Neutrophil (primary cell): ENCODE measurements around the gene BLOC1S5.

Experiments used
- H3K27ac ChIP-seq: fragments of 200-600 bp; sonication (generic); 2 replicates; pipeline ENCODE4 v1.5.1; 2016; ENCODE audit warnings: mild to moderate bottlenecking, moderate library complexity
- H3K27me3 ChIP-seq: fragments of 200-600 bp; sonication (generic); 2 replicates; pipeline ENCODE4 v1.6.0; 2016; ENCODE audit warnings: mild to moderate bottlenecking
- H3K36me3 ChIP-seq: fragments of 200-600 bp; sonication (generic); 2 replicates; pipeline ENCODE4 v1.5.1; 2017
- H3K4me1 ChIP-seq, 2 experiments: fragments of 200-600 bp in 1 of 2; sonication (generic) in 1 of 2; 1 replicate in 1 of 2; 2 replicates in 1 of 2; pipeline versions ENCODE4 v1.5.1 to v1.6.1; 2013 to 2016; ENCODE audit warnings: low read depth in 1 of 2, low read length in 1 of 2, mild to moderate bottlenecking in 1 of 2, moderate library complexity in 1 of 2; ENCODE audit not compliant: control insufficient read depth in 1 of 2, insufficient read depth in 1 of 2
- H3K4me3 ChIP-seq, 2 experiments: fragments of 200-600 bp in 1 of 2; sonication (generic) in 1 of 2; 1 replicate in 1 of 2; 2 replicates in 1 of 2; pipeline ENCODE4 v1.5.1; 2013 to 2016; ENCODE audit warnings: low read depth in 1 of 2, low read length in 1 of 2, mild to moderate bottlenecking in 1 of 2, moderate library complexity in 1 of 2
- H3K9me3 ChIP-seq: fragments of 200-600 bp; sonication (generic); 2 replicates; pipeline ENCODE4 v1.5.1; 2016
- CTCF ChIP-seq: fragments of 200-600 bp; sonication (generic); IDR thresholded peaks from 2 replicates; pipeline ENCODE4 v1.5.1; 2016; ENCODE audit warnings: antibody characterized with exemption

Gene BLOC1S5

GRCh38 chr6:7975764-7976146, 88.4 kb downstream of the BLOC1S5 start:
- no peak overlapping the region for H3K4me3 ChIP-seq

GRCh38 chr6:7974938-7975763, 89.0 kb downstream of the BLOC1S5 start:
- no peaks in the 10 kb centered on the region for H3K36me3 ChIP-seq
- no peaks in the 10 kb centered on the region for H3K9me3 ChIP-seq
- H3K27ac ChIP-seq, result no peak overlapping the region
- H3K27me3 ChIP-seq, result peaks cover 37% of the 10 kb centered on the region
- no peak overlapping the region for H3K4me3 ChIP-seq
- TF ChIP-seq CTCF, result no peak
- no peaks in the 10 kb centered on the region for H3K4me1 ChIP-seq

More at GRCh38 chr6:7975764-7976146, 88.4 kb downstream of the BLOC1S5 start:
- no peaks in the 10 kb centered on the region for H3K4me1 ChIP-seq
- H3K9me3 ChIP-seq, result no peaks in the 10 kb centered on the region
- no peak for TF ChIP-seq CTCF
- no peaks in the 10 kb centered on the region for H3K36me3 ChIP-seq
- no peak overlapping the region for H3K27ac ChIP-seq
- peaks cover 37% of the 10 kb centered on the region for H3K27me3 ChIP-seq

GRCh38 chr6:7974565-7974937, 89.6 kb downstream of the BLOC1S5 start:
- no peak for TF ChIP-seq CTCF
- Histone ChIP-seq H3K36me3 (no peaks in the 10 kb centered on the region), H3K4me3 (no peak overlapping the region), H3K9me3 (no peaks in the 10 kb centered on the region), H3K4me1 (no peaks in the 10 kb centered on the region), H3K27me3 (peaks cover 37% of the 10 kb centered on the region), H3K27ac (no peak overlapping the region)

GRCh38 chr6:7973584-7973983, 90.6 kb downstream of the BLOC1S5 start:
- H3K4me3 ChIP-seq, result no peak overlapping the region
- H3K9me3 ChIP-seq, result no peaks in the 10 kb centered on the region
- TF ChIP-seq CTCF, result no peak
- peaks cover 37% of the 10 kb centered on the region for H3K27me3 ChIP-seq
- no peak overlapping the region for H3K27ac ChIP-seq
- no peaks in the 10 kb centered on the region for H3K36me3 ChIP-seq
- H3K4me1 ChIP-seq, result no peaks in the 10 kb centered on the region

- no peaks in the 10 kb centered on the region for H3K9me3 ChIP-seq
- H3K27me3 ChIP-seq, result peaks cover 32% of the 10 kb centered on the region
- no peaks in the 10 kb centered on the region for H3K4me1 ChIP-seq
- H3K4me3 ChIP-seq, result no peak overlapping the region
- no peak for TF ChIP-seq CTCF
- no peaks in the 10 kb centered on the region for H3K36me3 ChIP-seq
- H3K27ac ChIP-seq, result no peak overlapping the region
These were observed 92.7 kb downstream of the BLOC1S5 start for GRCh38 chr6:7971499-7971898.
